ENCODE measurements around the gene MYPOP.
A peak's percentile ranks its signal among the peaks of the same experiment; 100 is the strongest.

- TF ChIP-seq POLR2A (IDR thresholded peaks at IDR 0.05), result no peak
- TF ChIP-seq CTCF (IDR thresholded peaks at IDR 0.05), result peak in 2 of 6 experiments; percentile 3 to 7
These were observed 53.5 kb downstream of the MYPOP start for GRCh38 chr19:45848922-45849321.
